ENCODE measurements around the gene CCSER1.

Gene CCSER1

GRCh38 chr4:91630764-91631163, 1503.6 kb downstream of the CCSER1 start:
- H3K36me3 Mint-ChIP-seq (ENCODE audit: insufficient read depth): no peaks in the 10 kb centered on the region
- no peak for DNase-seq (ENCODE audit: low spot score in 2 of 2)
- no peak overlapping the region for H3K27ac Mint-ChIP-seq (ENCODE audit: low read depth)
- no peaks in the 10 kb centered on the region for H3K27me3 Mint-ChIP-seq
- H3K4me3 Mint-ChIP-seq: no peak overlapping the region
- peaks cover 33% of the 10 kb centered on the region for H3K9me3 Mint-ChIP-seq
- ATAC-seq (replicated peaks; ENCODE audit: extremely low read depth, poor library complexity, severe bottlenecking): no peak
- H3K4me1 Mint-ChIP-seq: no peaks in the 10 kb centered on the region

- H3K27ac Mint-ChIP-seq (ENCODE audit: low read depth): no peak overlapping the region
- no peaks in the 10 kb centered on the region for H3K4me1 Mint-ChIP-seq
- H3K9me3 Mint-ChIP-seq: peaks cover 37% of the 10 kb centered on the region
- H3K27me3 Mint-ChIP-seq: no peaks in the 10 kb centered on the region
- ATAC-seq (replicated peaks; ENCODE audit: extremely low read depth, poor library complexity, severe bottlenecking): no peak
- H3K36me3 Mint-ChIP-seq (ENCODE audit: insufficient read depth): no peaks in the 10 kb centered on the region
- no peak for DNase-seq (ENCODE audit: low spot score in 2 of 2)
- no peak overlapping the region for H3K4me3 Mint-ChIP-seq
Measured at GRCh38 chr4:91631335-91631734, 1504.1 kb downstream of the CCSER1 start.

- no peaks in the 10 kb centered on the region for H3K4me1 Mint-ChIP-seq
- H3K27ac Mint-ChIP-seq (ENCODE audit: low read depth): no peak overlapping the region
Measured at GRCh38 chr4:91636083-91636482, 1508.9 kb downstream of the CCSER1 start.

More at GRCh38 chr4:91636083-91636482, 1508.9 kb downstream of the CCSER1 start:
- DNase-seq (ENCODE audit: low spot score in 2 of 2): no peak
- Mint-ChIP-seq H3K4me3 (no peak overlapping the region), H3K9me3 (peaks cover 25% of the 10 kb centered on the region), H3K36me3 (ENCODE audit: insufficient read depth) (no peaks in the 10 kb centered on the region), H3K27me3 (no peaks in the 10 kb centered on the region)
- no peak for ATAC-seq (replicated peaks; ENCODE audit: extremely low read depth, poor library complexity, severe bottlenecking)
